GM23248 (cell line): ENCODE measurements around the gene IAPP. TPM values are rescaled to one million over a fixed set of nuclear protein-coding genes. Genes with fewer than 3 reads are reported as not detected.
A peak's percentile ranks its signal among the peaks of the same experiment; 100 is the strongest.

Experiments
- DNase-seq: peaks from one replicate; pipeline ENCODE4 v3.0.0-alpha.2; 2015
- H2AFZ ChIP-seq: fragments of 200-600 bp; sonication (generic); 2 replicates; pipeline ENCODE4 v1.6.1; 2016; ENCODE audit warnings: antibody characterized with exemption
- H3F3A ChIP-seq: fragments of 200-600 bp; sonication (generic); 2 replicates; pipeline ENCODE4 v1.6.1; 2016; ENCODE audit warnings: mild to moderate bottlenecking, antibody characterized with exemption, mixed run types; ENCODE audit not compliant: insufficient read depth
- H3K27ac ChIP-seq: fragments of 200-600 bp; sonication (generic); 2 replicates; pipeline ENCODE4 v1.5.1; 2016; ENCODE audit warnings: mild to moderate bottlenecking
- H3K27me3 ChIP-seq: fragments of 200-600 bp; sonication (generic); replicated peaks from 2 replicates; pipeline ENCODE4 v1.6.1; 2016; ENCODE audit warnings: mild to moderate bottlenecking; ENCODE audit not compliant: insufficient read depth
- H3K36me3 ChIP-seq: fragments of 200-600 bp; sonication (generic); 2 replicates; pipeline ENCODE4 v1.6.1; 2016; ENCODE audit warnings: low read depth, mild to moderate bottlenecking
- H3K4me1 ChIP-seq: fragments of 200-600 bp; sonication (generic); 2 replicates; pipeline ENCODE4 v1.6.1; 2016; ENCODE audit warnings: mild to moderate bottlenecking; ENCODE audit not compliant: insufficient read depth
- H3K4me2 ChIP-seq: fragments of 200-600 bp; sonication (generic); one replicate; pipeline ENCODE4 v1.6.1; 2016; ENCODE audit warnings: mild to moderate bottlenecking; ENCODE audit not compliant: unreplicated experiment
- H3K4me3 ChIP-seq: fragments of 200-600 bp; sonication (generic); 2 replicates; pipeline ENCODE4 v1.5.1; 2016; ENCODE audit warnings: mild to moderate bottlenecking
- H3K79me2 ChIP-seq: fragments of 200-600 bp; sonication (generic); 2 replicates; pipeline ENCODE4 v1.6.1; 2016; ENCODE audit warnings: mild to moderate bottlenecking; ENCODE audit not compliant: insufficient read depth
- H3K9ac ChIP-seq: fragments of 200-600 bp; sonication (generic); 2 replicates; pipeline ENCODE4 v1.6.1; 2016; ENCODE audit warnings: mild to moderate bottlenecking
- H3K9me2 ChIP-seq: fragments of 200-600 bp; sonication (generic); 2 replicates; pipeline ENCODE4 v1.6.1; 2016; ENCODE audit warnings: mixed run types, mild to moderate bottlenecking, moderate library complexity; ENCODE audit not compliant: insufficient read depth
- H3K9me3 ChIP-seq: fragments of 200-600 bp; sonication (generic); one replicate; pipeline ENCODE4 v1.6.1; 2017; ENCODE audit warnings: low read depth
- H4K20me1 ChIP-seq: fragments of 200-600 bp; sonication (generic); 2 replicates; pipeline ENCODE4 v1.6.0; 2016; ENCODE audit not compliant: insufficient read depth
- EZH2 ChIP-seq: fragments of 200-600 bp; sonication (generic); IDR thresholded peaks from 2 replicates; pipeline ENCODE4 v1.6.1; 2018; ENCODE audit warnings: antibody characterized with exemption, mild to moderate bottlenecking; ENCODE audit not compliant: insufficient read depth, poor library complexity, severe bottlenecking
- EZH2phosphoT487 ChIP-seq: fragments of 200-600 bp; sonication (generic); IDR thresholded peaks from 2 replicates; pipeline ENCODE4 v1.6.1; 2018; ENCODE audit warnings: antibody characterized with exemption, moderate library complexity, mild to moderate bottlenecking, low read depth; ENCODE audit not compliant: insufficient read depth
- WGBS, 2 experiments: methylation state at CpG; one replicate each; pipeline ENCODE4 v1.1.6; 2015 to 2017; ENCODE audit warnings: low lambda C conversion rate in 2 of 2, low coverage in 1 of 2; ENCODE audit errors: missing lambda C conversion rate in 2 of 2; 5-methylcytosine and 5-hydroxymethylcytosine counted together
- in situ Hi-C: fragments of 300-500 bp; cut with MboI; formaldehyde crosslinking; loops from 2 replicates; pipeline ENCODE4 v1.15.0; 2020
- polyA plus RNA-seq: library from polyadenylated mRNA; unstranded; fragments of >200 nt; fragmentation: Nextera tagmentation; extraction: Ambion mirVana; gene quantifications from 2 replicates; pipeline ENCODE4 v1.2.1, GENCODE V29; 2016
- total RNA-seq: library from RNA; depleted of rRNA; stranded (reverse); fragments of >200 nt; shearing (Covaris generic); gene quantifications from 2 replicates; pipeline ENCODE4 v1.2.3, GENCODE V29; 2014; rRNA removed

The IAPP gene
- total and polyA plus RNA-seq, 2 experiments from 2014 or later: not detected

DNA sequence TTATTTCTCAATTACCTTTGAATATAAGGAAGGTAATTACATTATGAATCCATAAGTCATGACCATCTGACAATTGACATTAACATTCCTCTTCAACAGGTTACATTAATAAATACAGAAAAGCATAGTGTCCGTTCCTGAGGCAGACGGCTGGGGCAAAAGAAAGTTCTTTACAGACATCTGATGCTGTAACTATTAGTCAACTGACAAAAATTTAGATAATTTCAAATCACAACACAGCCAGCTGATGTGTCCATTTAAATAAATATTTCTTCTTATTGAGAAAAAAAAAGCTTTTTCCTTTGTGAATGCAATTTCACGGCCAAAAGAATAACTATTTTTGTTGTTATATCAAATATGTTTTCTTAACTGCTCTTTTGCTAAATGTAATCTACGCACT is 55.5 kb downstream of the IAPP start:
- Histone ChIP-seq H3F3A (no peaks in the 10 kb centered on the region), H3K9me3 (no peaks in the 10 kb centered on the region), H3K9me2 (no peaks in the 10 kb centered on the region), H3K4me3 (no peak overlapping the region), H3K27ac (no peak overlapping the region), H2AFZ (0 out of 2 replicates have a peak overlapping the region, but pooled peaks have one; percentile 6), H3K4me2 (no peak overlapping the region), H3K27me3 (0 out of 2 replicates have a peak, but pooled peaks cover 7% of the 10 kb centered on the region), H3K9ac (no peak overlapping the region), H3K36me3 (no peaks in the 10 kb centered on the region), H4K20me1 (no peaks in the 10 kb centered on the region), H3K79me2 (no peaks in the 10 kb centered on the region), H3K4me1 (no peaks in the 10 kb centered on the region; the same call in 1 of the 2 replicates)
- TF ChIP-seq EZH2phosphoT487 (no peak), EZH2 (no peak)
- WGBS, 2 experiments: 71 to 72% methylated on average over 4 of the region's 4 CpGs
- DNase-seq: peak; percentile 8
- in situ Hi-C loops: no loop called here

Other genes with a start within 250 kb of the IAPP start
- not detected in 2 replicates for gene SLCO1B1, start 241.7 kb upstream of the IAPP start, total RNA-seq
- gene SLCO1B1, start 241.7 kb upstream of the IAPP start, polyA plus RNA-seq: not detected in 2 replicates
- not detected in 2 replicates for gene SLCO1A2, start 38.0 kb upstream of the IAPP start, total RNA-seq
- not detected in 2 replicates for gene SLCO1A2, start 38.0 kb upstream of the IAPP start, polyA plus RNA-seq
- 13.4 and 15.7 TPM in 2 replicates for gene PYROXD1, start 64.8 kb downstream of the IAPP start, total RNA-seq
- 22.5 and 23.2 TPM in 2 replicates for gene PYROXD1, start 64.8 kb downstream of the IAPP start, polyA plus RNA-seq
- 102 and 117 TPM in 2 replicates for gene RECQL, start 128.7 kb downstream of the IAPP start, total RNA-seq
- gene RECQL, start 128.7 kb downstream of the IAPP start, polyA plus RNA-seq: 71.7 and 80.3 TPM in 2 replicates
- gene GOLT1B, start 128.9 kb downstream of the IAPP start, total RNA-seq: 73.0 and 73.3 TPM in 2 replicates
- 105 and 108 TPM in 2 replicates for gene GOLT1B, start 128.9 kb downstream of the IAPP start, polyA plus RNA-seq
- gene SPX, start 153.4 kb downstream of the IAPP start, total RNA-seq: 0.63 and 1.2 TPM in 2 replicates
- 0.24 and 0.37 TPM in 2 replicates for gene SPX, start 153.4 kb downstream of the IAPP start, polyA plus RNA-seq
- gene GYS2, start 231.9 kb downstream of the IAPP start, total RNA-seq: not detected in 2 replicates
- gene GYS2, start 231.9 kb downstream of the IAPP start, polyA plus RNA-seq: 0.08 TPM in 1 of 2 replicates, not detected in the other